A673 (cell line): Measurements from ENCODE around the gene TSEN15.

Source experiments
- EZH2 ChIP-seq: fragments of 200-600 bp; sonication (generic); IDR thresholded peaks from 2 replicates; pipeline ENCODE4 v1.6.1; 2017; ENCODE audit warnings: borderline replicate concordance, low read depth, mild to moderate bottlenecking, mixed read lengths, antibody characterized with exemption, low read length; ENCODE audit not compliant: poor library complexity, severe bottlenecking
- TF ChIP-seq, protein P1 (sequence below): fragments of 300-800, 200-600 bp; sonication (generic); conservative IDR thresholded peaks from 2 replicates; pipeline ENCODE4 v1.5.1; 2017; ENCODE audit warnings: low read depth, mild to moderate bottlenecking, antibody characterized with exemption, low read length, moderate library complexity, mixed read lengths

- TF ChIP-seq, protein P1, sequence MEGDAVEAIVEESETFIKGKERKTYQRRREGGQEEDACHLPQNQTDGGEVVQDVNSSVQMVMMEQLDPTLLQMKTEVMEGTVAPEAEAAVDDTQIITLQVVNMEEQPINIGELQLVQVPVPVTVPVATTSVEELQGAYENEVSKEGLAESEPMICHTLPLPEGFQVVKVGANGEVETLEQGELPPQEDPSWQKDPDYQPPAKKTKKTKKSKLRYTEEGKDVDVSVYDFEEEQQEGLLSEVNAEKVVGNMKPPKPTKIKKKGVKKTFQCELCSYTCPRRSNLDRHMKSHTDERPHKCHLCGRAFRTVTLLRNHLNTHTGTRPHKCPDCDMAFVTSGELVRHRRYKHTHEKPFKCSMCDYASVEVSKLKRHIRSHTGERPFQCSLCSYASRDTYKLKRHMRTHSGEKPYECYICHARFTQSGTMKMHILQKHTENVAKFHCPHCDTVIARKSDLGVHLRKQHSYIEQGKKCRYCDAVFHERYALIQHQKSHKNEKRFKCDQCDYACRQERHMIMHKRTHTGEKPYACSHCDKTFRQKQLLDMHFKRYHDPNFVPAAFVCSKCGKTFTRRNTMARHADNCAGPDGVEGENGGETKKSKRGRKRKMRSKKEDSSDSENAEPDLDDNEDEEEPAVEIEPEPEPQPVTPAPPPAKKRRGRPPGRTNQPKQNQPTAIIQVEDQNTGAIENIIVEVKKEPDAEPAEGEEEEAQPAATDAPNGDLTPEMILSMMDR: no peak
- TF ChIP-seq EZH2: no peak
These were observed 37.3 kb upstream of the TSEN15 start for GRCh38 chr1:184014271-184014670.
